HG03457 (cell line): ENCODE results near the gene HTT.

Experiments used
- ATAC-seq: cut with Tn5 transposase; IDR thresholded peaks from one replicate; pipeline ENCODE4 v1.9.1; 2021; ENCODE audit warnings: moderate number of reproducible peaks; ENCODE audit not compliant: unreplicated experiment

The HTT gene

DNA sequence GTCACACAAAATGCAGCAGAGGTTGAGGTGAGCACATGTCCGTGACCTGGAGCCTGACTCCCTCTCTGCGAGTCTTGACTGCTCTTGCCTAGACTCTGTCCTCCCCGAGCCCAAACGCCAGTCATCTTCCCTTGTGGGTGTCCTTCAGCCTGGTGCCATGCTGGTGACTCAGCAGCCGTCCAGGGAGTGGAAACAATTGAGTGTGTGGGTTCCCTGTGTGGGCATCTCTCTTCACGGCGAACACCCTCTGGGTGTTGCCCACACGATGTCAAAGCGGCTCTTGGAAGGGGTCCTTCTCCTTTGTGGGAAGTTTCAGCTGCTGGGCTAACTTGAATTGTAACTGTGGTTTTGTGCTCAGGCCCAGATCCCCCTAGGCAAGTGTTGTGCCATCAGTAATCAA, 157.0 kb downstream of the HTT start:
- no peak for ATAC-seq

GRCh38 chr4:3232001-3232400, 157.5 kb downstream of the HTT start:
- ATAC-seq = no peak

- no peak for ATAC-seq
Observed at GRCh38 chr4:3232871-3233271, 158.4 kb downstream of the HTT start.

DNA sequence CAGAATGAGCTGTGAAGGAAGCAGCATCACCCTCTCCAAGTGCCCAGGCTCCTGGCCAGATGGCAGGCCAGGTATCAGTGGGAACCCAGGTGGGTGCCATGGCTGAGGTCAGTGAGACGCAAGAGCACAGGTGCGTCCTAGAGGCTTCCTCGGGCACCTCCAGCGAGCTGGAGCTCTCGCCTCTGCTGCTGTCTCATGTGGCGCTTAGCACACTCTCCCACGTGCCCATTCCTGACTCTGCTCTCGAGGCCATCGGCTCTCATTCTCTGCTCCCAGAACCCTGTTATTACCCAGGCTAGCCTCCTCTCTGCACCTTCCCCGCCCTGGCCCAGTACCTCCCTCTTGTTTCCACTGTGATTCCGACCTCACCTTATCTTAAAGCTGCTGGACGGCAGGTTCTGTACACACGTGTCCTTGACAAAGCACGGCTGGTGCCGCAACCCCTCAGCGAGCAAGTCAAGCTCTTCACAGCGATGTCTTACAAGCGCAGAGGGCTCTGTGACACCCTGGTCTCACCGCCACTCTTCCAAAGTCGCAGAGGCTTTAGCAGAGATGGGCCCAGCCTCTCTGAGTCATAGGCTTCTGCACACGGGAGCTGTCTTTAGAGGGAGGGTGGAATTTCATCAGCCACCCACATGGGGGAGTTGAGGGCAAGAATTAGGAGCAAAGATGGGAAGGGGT, 159.1 kb downstream of the HTT start:
- no peak for ATAC-seq

DNA sequence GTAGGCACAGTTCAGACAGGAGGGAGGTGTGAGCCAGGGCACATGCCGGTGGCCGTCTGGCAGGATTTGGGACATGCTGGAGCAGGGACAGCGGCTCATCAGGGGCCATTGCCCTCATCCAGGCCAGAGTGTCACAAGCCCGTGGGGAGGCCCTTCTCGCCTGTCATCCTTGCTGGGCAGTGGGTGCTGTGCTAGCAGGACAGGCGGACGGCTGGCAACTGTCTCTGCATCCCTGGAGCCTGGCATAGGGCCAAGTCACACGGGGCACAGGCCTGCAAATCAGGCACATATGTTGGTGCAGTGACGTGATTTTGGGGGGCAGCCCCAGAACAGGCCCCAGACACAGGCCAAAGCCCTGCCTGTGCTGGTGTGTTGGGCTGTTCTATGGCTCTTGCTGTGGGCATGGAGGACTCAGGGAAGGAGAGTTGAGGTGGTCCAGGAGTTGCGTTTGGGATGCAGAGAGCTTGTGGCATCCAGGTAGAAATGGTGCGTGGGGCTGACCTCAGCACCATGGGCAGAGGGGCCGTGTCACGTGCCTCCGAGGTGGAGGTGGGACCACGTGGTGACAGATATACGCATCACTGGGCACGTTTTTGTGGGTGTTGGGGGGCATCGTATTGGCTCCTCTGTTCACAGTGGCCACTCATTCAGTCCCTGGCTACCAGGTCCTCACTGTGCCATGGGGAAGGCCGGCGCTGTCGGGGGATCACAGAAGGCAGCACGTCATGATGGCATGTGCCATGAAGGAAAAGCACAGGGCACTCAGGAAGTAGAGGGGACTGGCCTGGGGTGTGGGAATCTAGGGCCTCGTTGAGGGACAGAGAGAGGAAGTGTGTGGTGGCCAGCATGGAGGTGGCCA, 159.9 kb downstream of the HTT start:
- no peak for ATAC-seq

GRCh38 chr4:3235030-3235345, 160.5 kb downstream of the HTT start:
- ATAC-seq = no peak

GRCh38 chr4:3235581-3235980, 161.1 kb downstream of the HTT start:
- ATAC-seq = no peak

DNA sequence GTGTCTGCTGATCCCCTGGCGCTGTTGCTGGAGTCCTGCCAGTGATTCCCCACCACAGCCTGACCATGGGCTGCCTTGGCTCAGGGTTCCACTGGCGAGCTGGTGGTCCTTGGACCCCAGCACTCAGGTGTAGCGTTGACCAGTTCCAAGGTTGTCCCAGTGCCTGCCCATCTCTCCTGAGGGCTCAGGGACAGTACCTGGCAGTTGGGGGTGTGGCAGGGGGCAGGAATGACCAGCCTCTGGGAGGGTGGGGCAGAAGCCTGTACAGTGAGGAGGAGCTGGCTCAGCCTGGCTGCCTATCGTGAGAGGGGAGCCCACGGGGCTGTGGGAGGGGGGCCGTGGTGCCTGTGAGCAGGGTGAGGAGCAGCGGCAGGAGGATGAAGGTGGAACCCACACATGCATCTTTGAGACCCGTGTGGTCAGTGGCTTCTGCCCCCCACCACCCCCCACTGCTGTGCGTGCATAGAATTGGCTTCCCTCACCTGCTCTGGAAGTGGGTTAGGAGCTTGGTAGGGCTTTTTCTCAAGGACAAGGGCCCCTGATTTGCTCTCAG, 161.9 kb downstream of the HTT start:
- no peak for ATAC-seq

GRCh38 chr4:3237266-3237665, 162.8 kb downstream of the HTT start:
- no peak for ATAC-seq

- no peak for ATAC-seq
Observed at GRCh38 chr4:3237712-3238560, 163.5 kb downstream of the HTT start.

DNA sequence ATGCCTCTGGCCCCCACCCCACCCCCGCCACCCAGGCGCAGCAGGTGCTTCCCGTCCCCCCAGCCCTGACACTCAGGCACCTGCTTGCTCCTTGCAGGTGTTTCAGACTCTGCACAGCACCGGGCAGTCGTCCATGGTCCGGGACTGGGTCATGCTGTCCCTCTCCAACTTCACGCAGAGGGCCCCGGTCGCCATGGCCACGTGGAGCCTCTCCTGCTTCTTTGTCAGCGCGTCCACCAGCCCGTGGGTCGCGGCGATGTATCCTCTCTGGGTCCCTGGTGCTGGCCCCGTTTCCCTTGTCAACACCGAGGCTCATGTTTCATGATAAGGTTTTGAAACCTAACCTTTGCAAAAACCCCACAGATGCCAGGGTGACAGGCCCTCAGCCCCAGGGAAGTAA, 164.2 kb downstream of the HTT start:
- no peak for ATAC-seq

- ATAC-seq = no peak
Observed at GRCh38 chr4:3239303-3239702, 164.8 kb downstream of the HTT start.

- no peak for ATAC-seq
Observed at GRCh38 chr4:3239998-3240920, 165.8 kb downstream of the HTT start.

DNA sequence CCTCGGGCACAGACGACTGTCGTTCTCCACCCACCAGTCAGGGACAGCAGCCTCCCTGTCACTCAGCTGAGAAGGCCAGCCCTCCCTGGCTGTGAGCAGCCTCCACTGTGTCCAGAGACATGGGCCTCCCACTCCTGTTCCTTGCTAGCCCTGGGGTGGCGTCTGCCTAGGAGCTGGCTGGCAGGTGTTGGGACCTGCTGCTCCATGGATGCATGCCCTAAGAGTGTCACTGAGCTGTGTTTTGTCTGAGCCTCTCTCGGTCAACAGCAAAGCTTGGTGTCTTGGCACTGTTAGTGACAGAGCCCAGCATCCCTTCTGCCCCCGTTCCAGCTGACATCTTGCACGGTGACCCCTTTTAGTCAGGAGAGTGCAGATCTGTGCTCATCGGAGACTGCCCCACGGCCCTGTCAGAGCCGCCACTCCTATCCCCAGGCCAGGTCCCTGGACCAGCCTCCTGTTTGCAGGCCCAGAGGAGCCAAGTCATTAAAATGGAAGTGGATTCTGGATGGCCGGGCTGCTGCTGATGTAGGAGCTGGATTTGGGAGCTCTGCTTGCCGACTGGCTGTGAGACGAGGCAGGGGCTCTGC, 166.5 kb downstream of the HTT start:
- no peak for ATAC-seq

- no peak for ATAC-seq
Observed at GRCh38 chr4:3241898-3242524, 167.5 kb downstream of the HTT start.

DNA sequence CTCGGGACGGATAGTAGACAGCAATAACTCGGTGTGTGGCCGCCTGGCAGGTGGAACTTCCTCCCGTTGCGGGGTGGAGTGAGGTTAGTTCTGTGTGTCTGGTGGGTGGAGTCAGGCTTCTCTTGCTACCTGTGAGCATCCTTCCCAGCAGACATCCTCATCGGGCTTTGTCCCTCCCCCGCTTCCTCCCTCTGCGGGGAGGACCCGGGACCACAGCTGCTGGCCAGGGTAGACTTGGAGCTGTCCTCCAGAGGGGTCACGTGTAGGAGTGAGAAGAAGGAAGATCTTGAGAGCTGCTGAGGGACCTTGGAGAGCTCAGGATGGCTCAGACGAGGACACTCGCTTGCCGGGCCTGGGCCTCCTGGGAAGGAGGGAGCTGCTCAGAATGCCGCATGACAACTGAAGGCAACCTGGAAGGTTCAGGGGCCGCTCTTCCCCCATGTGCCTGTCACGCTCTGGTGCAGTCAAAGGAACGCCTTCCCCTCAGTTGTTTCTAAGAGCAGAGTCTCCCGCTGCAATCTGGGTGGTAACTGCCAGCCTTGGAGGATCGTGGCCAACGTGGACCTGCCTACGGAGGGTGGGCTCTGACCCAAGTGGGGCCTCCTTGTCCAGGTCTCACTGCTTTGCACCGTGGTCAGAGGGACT, 168.8 kb downstream of the HTT start:
- ATAC-seq = no peak

- ATAC-seq = no peak
Observed at GRCh38 chr4:3244002-3244401, 169.5 kb downstream of the HTT start.

DNA sequence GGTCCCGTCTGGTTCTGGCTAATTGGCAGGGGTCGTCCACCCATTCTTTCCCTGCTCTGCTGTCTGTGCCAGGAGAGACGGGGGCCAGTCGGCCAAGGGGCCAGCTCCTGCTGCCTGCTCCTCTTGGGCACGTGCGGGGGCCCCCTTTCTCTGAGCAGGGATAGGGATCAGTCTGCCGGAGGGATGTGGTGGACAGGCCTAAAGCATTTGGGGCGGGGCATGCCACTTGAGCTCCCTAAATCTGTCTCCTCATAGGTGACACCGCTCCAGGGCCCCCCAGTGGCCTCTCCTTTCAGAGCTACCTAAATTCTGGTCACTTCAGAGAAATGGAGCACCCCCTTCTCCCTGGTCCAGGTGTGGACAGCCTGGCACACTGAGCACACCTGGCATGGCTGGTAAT, 170.3 kb downstream of the HTT start:
- no peak for ATAC-seq

- no peak for ATAC-seq
Observed at GRCh38 chr4:3245676-3246075, 171.2 kb downstream of the HTT start.
